IMR-90 (cell line): Measurements from ENCODE around the gene ACSL3. TPM values are rescaled to one million over a fixed set of nuclear protein-coding genes. Genes with fewer than 3 reads are reported as not detected.

ENCODE experiments used
- ATAC-seq: fragments of 200-7000 bp; cut with Tn5 transposase; 2 replicates; pipeline ENCODE4 v1.9.1; 2020; ENCODE audit warnings: low read depth, mild to moderate bottlenecking, moderate library complexity
- BruUV-seq: library from RNA; stranded (reverse); fragments of 400-500 nt; replicated peaks from 2 replicates; lab custom pipeline; 2021; lab: Mats Ljungman, UMichigan
- CTCF ChIA-PET: fragments of 300-600 bp; formaldehyde crosslinking; extraction: SDS; loops from one replicate; lab custom pipeline; 2021; ENCODE audit warnings: antibody characterized with exemption; lab: Yijun Ruan, JAX
- POLR2A ChIA-PET: fragments of 300-600 bp; sonication (Branson Sonifier 250); formaldehyde crosslinking; loops from one replicate; lab custom pipeline; 2022; ENCODE audit warnings: antibody characterized with exemption; ENCODE audit not compliant: unreplicated experiment; lab: Charles Lee
- DNase-seq: peaks from one replicate; pipeline ENCODE4 v3.0.0; 2013
- H2AFZ ChIP-seq: replicated peaks from 2 replicates; pipeline ENCODE3; 2013; ENCODE audit warnings: low read length, mild to moderate bottlenecking; ENCODE audit not compliant: poor library complexity
- H2AK5ac ChIP-seq: 2 replicates; pipeline ENCODE4 v1.6.1; 2013; ENCODE audit warnings: low read depth, low read length, inconsistent platforms
- H2AK9ac ChIP-seq: replicated peaks from 2 replicates; pipeline ENCODE3; 2013; ENCODE audit warnings: mild to moderate bottlenecking, low read depth, low read length, moderate library complexity; ENCODE audit not compliant: poor library complexity
- H2BK120ac ChIP-seq: 2 replicates; pipeline ENCODE4 v1.6.1; 2013; ENCODE audit warnings: low read depth, low read length, inconsistent platforms
- H2BK15ac ChIP-seq: 3 replicates; pipeline ENCODE4 v1.6.1; 2013; ENCODE audit warnings: low read depth, low read length, inconsistent platforms
- H2BK20ac ChIP-seq: 2 replicates; pipeline ENCODE4 v1.6.1; 2013; ENCODE audit warnings: low read depth, mild to moderate bottlenecking, inconsistent platforms, low read length, moderate library complexity
- H2BK5ac ChIP-seq: 2 replicates; pipeline ENCODE4 v1.6.1; 2013; ENCODE audit warnings: mild to moderate bottlenecking, low read depth, low read length, inconsistent platforms; ENCODE audit not compliant: poor library complexity, severe bottlenecking
- H3K14ac ChIP-seq: replicated peaks from 2 replicates; pipeline ENCODE4 v1.6.1; 2013; ENCODE audit warnings: low read depth, low read length, inconsistent platforms
- H3K18ac ChIP-seq: 2 replicates; pipeline ENCODE4 v1.6.1; 2013; ENCODE audit warnings: low read depth, low read length, control low read depth
- H3K23ac ChIP-seq: 2 replicates; pipeline ENCODE4 v1.6.1; 2013; ENCODE audit warnings: low read depth, low read length, inconsistent platforms
- H3K27ac ChIP-seq: 2 replicates; pipeline ENCODE4 v1.5.1; 2013; ENCODE audit warnings: mild to moderate bottlenecking, control low read depth, low read length; ENCODE audit not compliant: insufficient read depth
- H3K27me3 ChIP-seq: 2 replicates; pipeline ENCODE4 v1.6.1; 2013; ENCODE audit warnings: low read length; ENCODE audit not compliant: control insufficient read depth, insufficient read depth
- H3K36me3 ChIP-seq: 2 replicates; pipeline ENCODE4 v1.6.1; 2013; ENCODE audit warnings: low read length, mixed read lengths; ENCODE audit not compliant: control insufficient read depth, insufficient read depth
- H3K4ac ChIP-seq: 2 replicates; pipeline ENCODE4 v1.6.1; 2013; ENCODE audit warnings: low read depth, low read length, inconsistent platforms
- H3K4me1 ChIP-seq: 2 replicates; pipeline ENCODE4 v1.6.1; 2013; ENCODE audit warnings: low read length, mixed read lengths; ENCODE audit not compliant: control insufficient read depth, insufficient read depth
- H3K4me2 ChIP-seq: 2 replicates; pipeline ENCODE4 v1.6.1; 2013; ENCODE audit warnings: low read depth, mild to moderate bottlenecking, control low read depth, low read length, moderate library complexity
- H3K4me3 ChIP-seq: 2 replicates; pipeline ENCODE4 v1.5.1; 2013; ENCODE audit warnings: low read depth, mild to moderate bottlenecking, control low read depth, low read length, moderate library complexity; ENCODE audit not compliant: insufficient read depth
- H3K56ac ChIP-seq: 2 replicates; pipeline ENCODE4 v1.6.1; 2013; ENCODE audit warnings: low read length, inconsistent platforms; ENCODE audit not compliant: insufficient read depth; ENCODE audit errors: extremely low read depth
- H3K79me1 ChIP-seq, 2 experiments: 2 replicates each; pipeline ENCODE4 v1.6.1; 2013; ENCODE audit warnings: low read length in 2 of 2, inconsistent platforms in 1 of 2, low read depth in 1 of 2
- H3K9ac ChIP-seq: 2 replicates; pipeline ENCODE4 v1.6.1; 2013; ENCODE audit warnings: low read depth, low read length, control low read depth
- H3K9me1 ChIP-seq: 2 replicates; pipeline ENCODE4 v1.6.1; 2013; ENCODE audit warnings: low read length, inconsistent platforms; ENCODE audit not compliant: insufficient read depth
- H3K9me3 ChIP-seq: 2 replicates; pipeline ENCODE4 v1.6.1; 2013; ENCODE audit warnings: low read length; ENCODE audit not compliant: control insufficient read depth, insufficient read depth
- H4K20me1 ChIP-seq: 2 replicates; pipeline ENCODE4 v1.6.1; 2013; ENCODE audit warnings: low read length, inconsistent platforms; ENCODE audit not compliant: insufficient read depth
- H4K5ac ChIP-seq: 2 replicates; pipeline ENCODE4 v1.6.1; 2013; ENCODE audit warnings: mild to moderate bottlenecking, low read depth, low read length, control low read depth
- H4K8ac ChIP-seq, 2 experiments: 2 replicates each; pipeline ENCODE4 v1.6.1; 2013; ENCODE audit warnings: low read depth in 2 of 2, low read length in 2 of 2, control low read depth in 1 of 2, inconsistent platforms in 1 of 2
- H4K91ac ChIP-seq: 2 replicates; pipeline ENCODE4 v1.6.1; 2013; ENCODE audit warnings: low read depth, low read length, inconsistent platforms; ENCODE audit not compliant: insufficient read depth
- BHLHE40 ChIP-seq: fragments of 150-350 bp; IDR thresholded peaks from 2 replicates; pipeline ENCODE4 v1.6.1; 2016; ENCODE audit warnings: mild to moderate bottlenecking, low read depth, low read length
- CEBPB ChIP-seq: IDR thresholded peaks from 2 replicates; pipeline ENCODE4 v1.6.1; 2012; ENCODE audit warnings: low read depth, low read length, improper control_type of control experiment
- CHD1 ChIP-seq: IDR thresholded peaks from 2 replicates; pipeline ENCODE4 v1.6.1; 2012; ENCODE audit warnings: low read depth, low read length, improper control_type of control experiment
- CTCF ChIP-seq: conservative IDR thresholded peaks from 2 replicates; pipeline ENCODE4 v1.5.1; 2012; ENCODE audit warnings: mild to moderate bottlenecking, low read depth, low read length, improper control_type of control experiment
- ELK1 ChIP-seq: fragments of 150-350 bp; IDR thresholded peaks from 2 replicates; pipeline ENCODE4 v1.6.1; 2016; ENCODE audit warnings: low read depth, mild to moderate bottlenecking, low read length, moderate library complexity, borderline replicate concordance
- FOS ChIP-seq: fragments of 150-350 bp; IDR thresholded peaks from 2 replicates; pipeline ENCODE4 v1.6.1; 2016; ENCODE audit warnings: low read depth, low read length
- MAFK ChIP-seq: IDR thresholded peaks from 2 replicates; pipeline ENCODE4 v1.6.1; 2012; ENCODE audit warnings: low read depth, low read length, improper control_type of control experiment
- MAZ ChIP-seq: IDR thresholded peaks from 2 replicates; pipeline ENCODE4 v1.6.1; 2012; ENCODE audit warnings: low read depth, mild to moderate bottlenecking, low read length, improper control_type of control experiment, moderate library complexity, borderline replicate concordance
- MXI1 ChIP-seq: IDR thresholded peaks from 2 replicates; pipeline ENCODE4 v1.6.1; 2012; ENCODE audit warnings: low read depth, mild to moderate bottlenecking, low read length, moderate library complexity, borderline replicate concordance
- NFE2L2 ChIP-seq: fragments of 150-350 bp; IDR thresholded peaks from 2 replicates; pipeline ENCODE4 v1.6.1; 2016; ENCODE audit warnings: low read depth, mild to moderate bottlenecking, low read length
- POLR2A ChIP-seq: IDR thresholded peaks from 2 replicates; pipeline ENCODE4 v1.6.1; 2012; ENCODE audit warnings: mild to moderate bottlenecking, low read depth, low read length
- RAD21 ChIP-seq: IDR thresholded peaks from 2 replicates; pipeline ENCODE4 v1.6.1; 2012; ENCODE audit warnings: low read length, improper control_type of control experiment
- RCOR1 ChIP-seq: IDR thresholded peaks from 2 replicates; pipeline ENCODE4 v1.6.1; 2012; ENCODE audit warnings: mild to moderate bottlenecking, low read length, improper control_type of control experiment; ENCODE audit not compliant: insufficient replicate concordance
- RFX5 ChIP-seq: IDR thresholded peaks from 2 replicates; pipeline ENCODE4 v1.8.0; 2012; ENCODE audit warnings: low read depth, mild to moderate bottlenecking, low read length, moderate library complexity
- SMC3 ChIP-seq: fragments of 150-350 bp; IDR thresholded peaks from 2 replicates; pipeline ENCODE4 v1.6.1; 2016; ENCODE audit warnings: low read depth, mild to moderate bottlenecking, antibody characterized with exemption, low read length, moderate library complexity
- USF2 ChIP-seq: fragments of 150-350 bp; IDR thresholded peaks from 2 replicates; pipeline ENCODE4 v1.6.1; 2017; ENCODE audit warnings: mild to moderate bottlenecking, antibody characterized with exemption, low read length, low read depth
- WGBS, 2 experiments: methylation state at CpG; one replicate each; pipeline versions ENCODE4 v1.1.5 to v1.1.7; 2013; ENCODE audit warnings: missing lambda C conversion rate in 2 of 2; ENCODE audit not compliant: insufficient read length in 1 of 2; ENCODE audit errors: extremely low coverage in 2 of 2; 5-methylcytosine and 5-hydroxymethylcytosine counted together
- dilution Hi-C: fragments of 300-500 bp; cut with HindIII; formaldehyde crosslinking; loops from one replicate; pipeline ENCODE4 v1.14.3; 2018; ENCODE audit warnings: low sequenced_read_pairs; ENCODE audit not compliant: unreplicated experiment
- in situ Hi-C: fragments of 300-500 bp; cut with MboI; formaldehyde crosslinking; loops from 3 replicates; pipeline ENCODE4 v1.14.3; 2019; ENCODE audit warnings: low sequenced_read_pairs, inconsistent platforms, mixed read lengths
- intact Hi-C: fragments of 100-400 bp; cut with micrococcal nuclease; formaldehyde crosslinking; loops from 2 replicates; pipeline ENCODE4 v1.10.0; 2022
- polyA plus RNA-seq, 3 experiments: library from polyadenylated mRNA; depleted of rRNA; stranded (reverse); fragments of >200 nt; gene quantifications; 2 replicates each; pipeline ENCODE4 v1.2.3, GENCODE V29; 2012; ENCODE audit warnings: low replicate concordance in 1 of 3
- total RNA-seq: library from RNA; depleted of rRNA; stranded (reverse); fragments of >200 nt; gene quantifications from 2 replicates; pipeline ENCODE4 v1.2.3, GENCODE V29; 2012

ACSL3 gene
- total and polyA plus RNA-seq, 2 of the 4 experiments (the other 2 are of a cell fraction), result 31.0 to 84.2 TPM

- Histone ChIP-seq H3K18ac (no peak overlapping the region), H3K9ac (no peak overlapping the region), H3K27me3 (no peaks in the 10 kb centered on the region), H2AK9ac (no peak overlapping the region), H3K14ac (no peak overlapping the region), H3K4ac (no peak overlapping the region), H2AK5ac (no peak overlapping the region), H4K91ac (no peak overlapping the region), H3K27ac (no peak overlapping the region), H4K8ac (no peak overlapping the region), H2BK5ac (no peak overlapping the region), H3K36me3 (no peaks in the 10 kb centered on the region), H3K4me1 (peaks cover 3% of the 10 kb centered on the region; the same call in 1 of the 2 replicates), H3K23ac (no peak overlapping the region), H2BK20ac (no peak overlapping the region), H3K4me3 (no peak overlapping the region), H4K20me1 (no peaks in the 10 kb centered on the region), H3K9me3 (no peaks in the 10 kb centered on the region), H3K4me2 (no peak overlapping the region), H2AFZ (no peak overlapping the region), H3K79me1 (no peaks in the 10 kb centered on the region), H3K56ac (no peak overlapping the region), H4K5ac (no peak overlapping the region), H2BK15ac (no peak overlapping the region), H2BK120ac (no peak overlapping the region), H3K9me1 (no peaks in the 10 kb centered on the region)
- CTCF ChIA-PET, result no interaction called here
- intact Hi-C loops, result no loop called here
- dilution Hi-C loops, result no loop called here
- in situ Hi-C loops, result loop anchor here (10.0 kb wide), 2 partner anchors 628 to 818 kb away; partner anchors contain the start of gene SCG2
- no peak for DNase-seq
- no TSS peak for BruUV-seq
- no CpG with 5 or more reads among the region's 5 CpGs for WGBS, 2 experiments
- POLR2A ChIA-PET, result no interaction called here
- TF ChIP-seq NFE2L2 (no peak), RCOR1 (no peak), CTCF (no peak), MAFK (no peak), CEBPB (no peak), SMC3 (no peak), MAZ (no peak), MXI1 (no peak), RFX5 (no peak), CHD1 (no peak), USF2 (no peak), BHLHE40 (no peak), POLR2A (no peak), RAD21 (no peak), FOS (no peak), ELK1 (no peak)
- ATAC-seq, result no peak
These were observed 116.3 kb downstream of the ACSL3 start for GRCh38 chr2:222977121-222977520.
